Measurements from ENCODE around the gene FBLN1. TPM values are rescaled to one million over a fixed set of nuclear protein-coding genes. Genes with fewer than 3 reads are reported as not detected.

FBLN1 gene
- polyA plus RNA-seq, 3 donors, result 0.03 to 0.17 TPM; not detected in 1

DNA sequence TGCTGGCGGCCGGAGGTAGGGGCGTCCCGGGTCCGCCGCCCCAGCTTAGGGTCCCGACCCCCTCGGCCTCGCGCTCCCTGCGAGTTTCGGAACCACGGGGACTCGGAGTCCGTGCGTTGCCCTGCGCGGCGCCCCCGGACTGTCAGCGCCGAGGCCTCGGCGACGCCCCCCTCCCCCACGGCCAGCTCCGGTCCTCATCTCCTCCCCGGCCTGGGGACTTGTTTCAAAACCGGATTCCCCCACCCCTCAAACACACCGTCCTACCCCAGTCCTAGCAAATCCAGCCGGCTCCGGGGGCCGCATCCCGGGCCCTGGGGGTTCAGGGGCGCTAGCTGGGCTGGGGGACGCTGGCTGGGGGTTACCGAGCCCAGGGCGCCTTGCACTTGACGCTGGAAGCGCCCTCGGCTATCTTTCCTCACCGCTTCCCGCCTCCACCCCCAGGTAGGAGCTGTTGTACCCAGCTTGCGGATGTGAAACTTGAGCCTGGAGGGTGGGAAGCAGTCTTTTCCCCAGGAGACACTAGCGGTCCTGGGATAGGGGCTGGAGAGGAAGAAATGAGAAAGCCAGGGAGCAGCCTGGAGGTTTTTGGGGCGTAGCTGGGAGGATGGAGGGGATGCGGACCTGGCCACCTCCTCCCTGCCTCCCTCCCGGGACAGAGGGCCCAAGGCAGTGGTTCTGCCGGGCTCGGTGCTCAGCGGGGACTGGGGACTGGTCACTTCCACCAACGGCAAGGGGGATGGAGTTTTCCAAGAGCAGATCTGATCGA lies 550 bp downstream of the FBLN1 start:
- Histone ChIP-seq H3K9ac (ENCODE audit: insufficient read depth, low read length, poor library complexity, severe bottlenecking) (no peak overlapping the region), H3K4me2 (replicated peaks; ENCODE audit: extremely low read depth, low read length, poor library complexity, severe bottlenecking) (peak overlapping the region; percentile 33), H3K9me3 (replicated peaks in 1 of 2; ENCODE audit: control insufficient read depth in 1 of 2, insufficient read depth in 1 of 2, low read length in 2 of 2) (peaks cover 0 to 4% of the 10 kb centered on the region in 2 donors), H3K27me3 (ENCODE audit: control insufficient read depth in 2 of 2, insufficient read depth in 2 of 2, low read length in 2 of 2) (peaks cover 23 to 51% of the 10 kb centered on the region in 2 donors), H3K4me1 (ENCODE audit: control insufficient read depth in 1 of 2, insufficient read depth in 2 of 2, low read length in 2 of 2) (peaks cover 4 to 9% of the 10 kb centered on the region in 2 donors), H4K20me1 (ENCODE audit: insufficient read depth, low read length) (no peaks in the 10 kb centered on the region), H3K79me2 (ENCODE audit: insufficient read depth, low read length) (no peaks in the 10 kb centered on the region), H3K27ac (ENCODE audit: low read depth in 1 of 2, low read length in 2 of 2) (no peak overlapping the region), H3K4me3 (replicated peaks in 1 of 3; ENCODE audit: low read depth in 2 of 3, low read length in 3 of 3) (peak overlapping the region in 1 of 3 experiments; percentile 25), H2AFZ (ENCODE audit: insufficient read depth, low read depth, low read length, poor library complexity, severe bottlenecking) (no peak overlapping the region), H3K36me3 (replicated peaks in 1 of 2; ENCODE audit: control insufficient read depth in 1 of 2, insufficient read depth in 2 of 2, low read length in 2 of 2) (no peaks in the 10 kb centered on the region)
- TF ChIP-seq, protein P1, sequence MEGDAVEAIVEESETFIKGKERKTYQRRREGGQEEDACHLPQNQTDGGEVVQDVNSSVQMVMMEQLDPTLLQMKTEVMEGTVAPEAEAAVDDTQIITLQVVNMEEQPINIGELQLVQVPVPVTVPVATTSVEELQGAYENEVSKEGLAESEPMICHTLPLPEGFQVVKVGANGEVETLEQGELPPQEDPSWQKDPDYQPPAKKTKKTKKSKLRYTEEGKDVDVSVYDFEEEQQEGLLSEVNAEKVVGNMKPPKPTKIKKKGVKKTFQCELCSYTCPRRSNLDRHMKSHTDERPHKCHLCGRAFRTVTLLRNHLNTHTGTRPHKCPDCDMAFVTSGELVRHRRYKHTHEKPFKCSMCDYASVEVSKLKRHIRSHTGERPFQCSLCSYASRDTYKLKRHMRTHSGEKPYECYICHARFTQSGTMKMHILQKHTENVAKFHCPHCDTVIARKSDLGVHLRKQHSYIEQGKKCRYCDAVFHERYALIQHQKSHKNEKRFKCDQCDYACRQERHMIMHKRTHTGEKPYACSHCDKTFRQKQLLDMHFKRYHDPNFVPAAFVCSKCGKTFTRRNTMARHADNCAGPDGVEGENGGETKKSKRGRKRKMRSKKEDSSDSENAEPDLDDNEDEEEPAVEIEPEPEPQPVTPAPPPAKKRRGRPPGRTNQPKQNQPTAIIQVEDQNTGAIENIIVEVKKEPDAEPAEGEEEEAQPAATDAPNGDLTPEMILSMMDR (IDR thresholded peaks at IDR 0.05), result no peak
- Mint-ChIP-seq H3K9me3 (peaks cover 0 to 7% (median 1%) of the 10 kb centered on the region in 7 donors), H3K27me3 (ENCODE audit: low read depth in 3 of 3) (peaks cover 49 to 66% (median 57%) of the 10 kb centered on the region in 3 donors), H3K4me3 (peak overlapping the region in 1 of 2 donors; percentile 73), H3K27ac (no peak overlapping the region), H3K4me1 (peaks cover 10% of the 10 kb centered on the region), H3K36me3 (no peaks in the 10 kb centered on the region)
- WGBS (ENCODE audit: insufficient coverage), result 21% methylated on average over 51 of the region's 53 CpGs
- intact Hi-C loops (cut with micrococcal nuclease), result no loop called here
- DNase-seq, result no peak

DNA sequence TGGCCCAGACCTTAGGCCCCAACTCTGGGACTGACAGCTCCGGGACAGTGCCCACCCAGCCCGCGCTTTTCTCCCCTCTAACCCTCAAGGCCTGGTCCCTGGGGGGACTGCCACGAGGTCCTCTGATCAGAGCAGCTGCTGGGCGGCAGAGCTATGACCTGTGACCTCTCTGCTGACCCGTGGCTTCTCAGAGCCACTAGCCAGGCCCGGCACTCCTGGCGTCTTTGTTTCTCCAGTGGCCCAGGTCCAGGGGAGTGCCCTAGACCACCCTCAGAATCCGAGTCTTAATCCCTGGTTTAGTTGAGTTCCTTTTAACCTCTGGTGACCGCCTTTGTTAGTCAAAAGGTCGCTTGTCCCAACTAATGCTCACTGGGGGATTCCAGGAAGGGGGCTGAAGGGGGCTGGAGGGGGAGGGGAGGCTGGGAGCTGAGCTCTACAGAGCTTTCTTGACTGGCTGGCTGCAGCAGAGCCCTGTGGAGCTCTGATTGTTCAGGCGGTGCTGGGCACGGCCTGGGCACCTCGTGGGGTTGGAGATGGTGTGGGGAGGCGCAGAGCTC lies 1.2 kb downstream of the FBLN1 start:
- H3K4me3 Mint-ChIP-seq, result peak overlapping the region in 1 of 2 donors; percentile 73

More for the DNA sequence above, 1.2 kb downstream of the FBLN1 start:
- Histone ChIP-seq H3K4me1 (ENCODE audit: control insufficient read depth in 1 of 2, insufficient read depth in 2 of 2, low read length in 2 of 2) (peaks cover 4 to 9% of the 10 kb centered on the region in 2 donors), H3K36me3 (replicated peaks in 1 of 2; ENCODE audit: control insufficient read depth in 1 of 2, insufficient read depth in 2 of 2, low read length in 2 of 2) (no peaks in the 10 kb centered on the region), H2AFZ (ENCODE audit: insufficient read depth, low read depth, low read length, poor library complexity, severe bottlenecking) (no peak overlapping the region), H3K27ac (ENCODE audit: low read depth in 1 of 2, low read length in 2 of 2) (no peak overlapping the region), H3K4me3 (replicated peaks in 1 of 3; ENCODE audit: low read depth in 2 of 3, low read length in 3 of 3) (no peak overlapping the region), H3K27me3 (ENCODE audit: control insufficient read depth in 2 of 2, insufficient read depth in 2 of 2, low read length in 2 of 2) (peaks cover 23 to 51% of the 10 kb centered on the region in 2 donors), H3K9me3 (replicated peaks in 1 of 2; ENCODE audit: control insufficient read depth in 1 of 2, insufficient read depth in 1 of 2, low read length in 2 of 2) (peaks cover 0 to 4% of the 10 kb centered on the region in 2 donors), H3K4me2 (replicated peaks; ENCODE audit: extremely low read depth, low read length, poor library complexity, severe bottlenecking) (no peak overlapping the region), H3K79me2 (ENCODE audit: insufficient read depth, low read length) (no peaks in the 10 kb centered on the region), H4K20me1 (ENCODE audit: insufficient read depth, low read length) (no peaks in the 10 kb centered on the region), H3K9ac (ENCODE audit: insufficient read depth, low read length, poor library complexity, severe bottlenecking) (no peak overlapping the region)
- TF ChIP-seq, protein P1 (IDR thresholded peaks at IDR 0.05), result no peak
- Mint-ChIP-seq H3K9me3 (peaks cover 0 to 7% (median 1%) of the 10 kb centered on the region in 7 donors), H3K4me1 (peaks cover 10% of the 10 kb centered on the region), H3K27ac (no peak overlapping the region), H3K36me3 (no peaks in the 10 kb centered on the region), H3K27me3 (ENCODE audit: low read depth in 3 of 3) (peaks cover 51 to 67% (median 61%) of the 10 kb centered on the region in 3 donors)
- WGBS (ENCODE audit: insufficient coverage), result 63% methylated on average over 14 of the region's 15 CpGs
- intact Hi-C loops (cut with micrococcal nuclease), result no loop called here
- DNase-seq, result no peak

All from CD14-positive monocyte (primary cell).